ENCODE results near the gene PTPRD. TPM values are rescaled to one million over a fixed set of nuclear protein-coding genes. Genes with fewer than 3 reads are reported as not detected.

PTPRD gene
- total RNA-seq, 1 experiment from 2014 or later: not detected

DNA sequence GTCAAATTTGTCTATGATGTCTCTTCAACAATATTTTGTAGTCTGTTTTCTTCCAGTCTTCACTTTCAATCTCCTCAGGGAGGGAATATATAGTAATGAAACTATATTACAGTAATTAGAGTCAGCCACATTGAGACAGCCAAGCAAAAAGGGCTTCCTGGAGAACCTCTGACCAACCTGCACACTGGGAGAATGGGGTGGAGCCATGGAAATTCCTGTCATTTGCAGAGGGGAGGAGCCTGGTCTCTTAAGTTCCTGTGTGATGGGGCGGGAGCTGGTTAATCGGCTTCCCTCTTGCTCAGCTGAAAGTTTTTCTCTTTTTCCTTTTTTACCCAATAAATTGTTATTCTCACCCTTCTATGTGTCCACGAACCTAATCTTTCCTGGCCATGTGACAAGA is 1220.0 kb downstream of the PTPRD start:
- DNase-seq (ENCODE audit: low spot score): no peak
- no peak for TF ChIP-seq CTCF (conservative IDR thresholded peaks at IDR 0.05; ENCODE audit: low read depth, low read length)
- no peak for TF ChIP-seq EZH2 (IDR thresholded peaks at IDR 0.05; ENCODE audit: borderline replicate concordance, low read depth, low read length, poor library complexity, severe bottlenecking)
- BruUV-seq (replicated peaks): no TSS peak
- Histone ChIP-seq H3K27me3 (replicated peaks; ENCODE audit: insufficient read depth, low read depth, low read length, poor library complexity) (no peaks in the 10 kb centered on the region), H3K27ac (ENCODE audit: low read depth, low read length, poor library complexity, severe bottlenecking) (no peak overlapping the region), H3K4me3 (ENCODE audit: low read depth, low read length, poor library complexity, severe bottlenecking) (no peak overlapping the region), H3K4me1 (ENCODE audit: insufficient read depth, low read length, poor library complexity, severe bottlenecking) (no peaks in the 10 kb centered on the region), H3K36me3 (ENCODE audit: insufficient read depth, low read length, poor library complexity, severe bottlenecking) (no peaks in the 10 kb centered on the region), H3K9me3 (ENCODE audit: low read depth, low read length, poor library complexity, severe bottlenecking) (no peaks in the 10 kb centered on the region)
- ChIA-PET CTCF (no interaction called here), POLR2A (ENCODE audit: low non-redundant PET) (no interaction called here)
- intact Hi-C loops (cut with micrococcal nuclease; ENCODE audit: unreplicated experiment): no loop called here

DNA sequence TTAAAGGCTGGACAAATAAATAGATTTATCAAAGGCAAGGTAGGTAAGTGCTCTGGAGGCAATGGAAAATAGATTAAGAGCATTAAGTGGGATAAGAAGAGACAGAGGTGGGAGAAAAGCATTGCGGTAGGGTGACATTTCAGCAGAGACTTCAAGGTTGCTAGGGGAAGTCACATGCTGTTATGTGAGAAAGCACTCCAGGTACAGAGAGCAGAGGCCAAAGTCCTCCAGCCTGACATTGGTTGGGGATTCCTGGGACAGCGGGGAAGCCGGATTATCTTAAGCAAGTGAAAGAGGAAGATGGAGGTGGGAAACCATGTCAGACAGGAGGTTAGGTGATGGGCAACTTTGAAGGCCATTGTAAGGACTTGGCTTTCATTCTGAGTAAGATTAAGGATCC is 1222.9 kb downstream of the PTPRD start:
- no peak overlapping the region for H3K27ac ChIP-seq (ENCODE audit: low read depth, low read length, poor library complexity, severe bottlenecking)
- H3K36me3 ChIP-seq (ENCODE audit: insufficient read depth, low read length, poor library complexity, severe bottlenecking): no peaks in the 10 kb centered on the region
- no peaks in the 10 kb centered on the region for H3K9me3 ChIP-seq (ENCODE audit: low read depth, low read length, poor library complexity, severe bottlenecking)
- intact Hi-C loops (cut with micrococcal nuclease; ENCODE audit: unreplicated experiment): no loop called here
- H3K4me3 ChIP-seq (ENCODE audit: low read depth, low read length, poor library complexity, severe bottlenecking): no peak overlapping the region
- no peaks in the 10 kb centered on the region for H3K4me1 ChIP-seq (ENCODE audit: insufficient read depth, low read length, poor library complexity, severe bottlenecking)
- no peak for DNase-seq (ENCODE audit: low spot score)
- TF ChIP-seq CTCF (conservative IDR thresholded peaks at IDR 0.05; ENCODE audit: low read depth, low read length) (no peak), EZH2 (IDR thresholded peaks at IDR 0.05; ENCODE audit: borderline replicate concordance, low read depth, low read length, poor library complexity, severe bottlenecking) (no peak)
- ChIA-PET CTCF (no interaction called here), POLR2A (ENCODE audit: low non-redundant PET) (no interaction called here)
- H3K27me3 ChIP-seq (replicated peaks; ENCODE audit: insufficient read depth, low read depth, low read length, poor library complexity): no peaks in the 10 kb centered on the region
- BruUV-seq (replicated peaks): no TSS peak

GRCh38 chr9:9387511-9388115 is 1225.2 kb downstream of the PTPRD start:
- no peak for TF ChIP-seq EZH2 (IDR thresholded peaks at IDR 0.05; ENCODE audit: borderline replicate concordance, low read depth, low read length, poor library complexity, severe bottlenecking)
- TF ChIP-seq CTCF (conservative IDR thresholded peaks at IDR 0.05; ENCODE audit: low read depth, low read length): no peak
- ChIA-PET CTCF (no interaction called here), POLR2A (ENCODE audit: low non-redundant PET) (no interaction called here)

More at GRCh38 chr9:9387511-9388115, 1225.2 kb downstream of the PTPRD start:
- Histone ChIP-seq H3K9me3 (ENCODE audit: low read depth, low read length, poor library complexity, severe bottlenecking) (no peaks in the 10 kb centered on the region), H3K27ac (ENCODE audit: low read depth, low read length, poor library complexity, severe bottlenecking) (no peak overlapping the region), H3K4me3 (ENCODE audit: low read depth, low read length, poor library complexity, severe bottlenecking) (no peak overlapping the region), H3K27me3 (replicated peaks; ENCODE audit: insufficient read depth, low read depth, low read length, poor library complexity) (no peaks in the 10 kb centered on the region), H3K36me3 (ENCODE audit: insufficient read depth, low read length, poor library complexity, severe bottlenecking) (no peaks in the 10 kb centered on the region), H3K4me1 (ENCODE audit: insufficient read depth, low read length, poor library complexity, severe bottlenecking) (no peaks in the 10 kb centered on the region)
- intact Hi-C loops (cut with micrococcal nuclease; ENCODE audit: unreplicated experiment): no loop called here
- DNase-seq (ENCODE audit: low spot score): no peak
- no TSS peak for BruUV-seq (replicated peaks)
